HUES48 (cell line): ENCODE results near the gene RAB7A.
A peak's percentile ranks its signal among the peaks of the same experiment; 100 is the strongest.

Experiments used
- H3K27ac ChIP-seq: one replicate; pipeline ENCODE4 v1.7.0; 2013; ENCODE audit warnings: low read depth, low read length, inconsistent platforms
- H3K27me3 ChIP-seq: 2 replicates; pipeline ENCODE4 v1.6.1; 2013; ENCODE audit warnings: mild to moderate bottlenecking, low read length; ENCODE audit not compliant: control insufficient read depth, insufficient read depth
- H3K36me3 ChIP-seq: 2 replicates; pipeline ENCODE4 v1.6.1; 2013; ENCODE audit warnings: low read length; ENCODE audit not compliant: control insufficient read depth, insufficient read depth
- H3K4me1 ChIP-seq: 2 replicates; pipeline ENCODE4 v1.6.1; 2013; ENCODE audit warnings: mild to moderate bottlenecking, low read length; ENCODE audit not compliant: control insufficient read depth, insufficient read depth
- H3K4me3 ChIP-seq: 2 replicates; pipeline ENCODE4 v1.5.1; 2013; ENCODE audit warnings: mild to moderate bottlenecking, low read depth, low read length
- H3K9ac ChIP-seq: 2 replicates; pipeline ENCODE4 v1.6.1; 2013; ENCODE audit warnings: mild to moderate bottlenecking, low read depth, low read length, moderate library complexity
- H3K9me3 ChIP-seq: 2 replicates; pipeline ENCODE4 v1.6.1; 2013; ENCODE audit warnings: low read length; ENCODE audit not compliant: control insufficient read depth, insufficient read depth

Gene RAB7A

GRCh38 chr3:128788268-128788869 is 62.4 kb downstream of the RAB7A start:
- H3K27ac ChIP-seq, result no peak overlapping the region
- no peaks in the 10 kb centered on the region for H3K36me3 ChIP-seq
- no peak overlapping the region for H3K9ac ChIP-seq
- H3K27me3 ChIP-seq, result no peaks in the 10 kb centered on the region
- peaks cover 24% of the 10 kb centered on the region for H3K4me1 ChIP-seq
- H3K9me3 ChIP-seq, result no peaks in the 10 kb centered on the region
- H3K4me3 ChIP-seq, result no peak overlapping the region

- Histone ChIP-seq H3K27me3 (no peaks in the 10 kb centered on the region), H3K9ac (no peak overlapping the region), H3K27ac (peak overlapping the region; percentile 34), H3K4me3 (no peak overlapping the region), H3K36me3 (peaks cover 37% of the 10 kb centered on the region), H3K4me1 (no peaks in the 10 kb centered on the region), H3K9me3 (no peaks in the 10 kb centered on the region)
Measured at GRCh38 chr3:128794067-128794768, 68.2 kb downstream of the RAB7A start.

GRCh38 chr3:128794770-128795649 is 69.0 kb downstream of the RAB7A start:
- no peaks in the 10 kb centered on the region for H3K27me3 ChIP-seq
- no peak overlapping the region for H3K27ac ChIP-seq
- H3K36me3 ChIP-seq, result peaks cover 45% of the 10 kb centered on the region
- H3K9ac ChIP-seq, result no peak overlapping the region
- no peaks in the 10 kb centered on the region for H3K9me3 ChIP-seq
- H3K4me1 ChIP-seq, result no peaks in the 10 kb centered on the region
- H3K4me3 ChIP-seq, result no peak overlapping the region

- Histone ChIP-seq H3K27ac (no peak overlapping the region), H3K4me1 (peaks cover 10% of the 10 kb centered on the region), H3K4me3 (no peak overlapping the region), H3K9ac (no peak overlapping the region), H3K36me3 (peaks cover 64% of the 10 kb centered on the region), H3K9me3 (no peaks in the 10 kb centered on the region), H3K27me3 (no peaks in the 10 kb centered on the region)
Measured at GRCh38 chr3:128799653-128800052, 73.7 kb downstream of the RAB7A start.

- Histone ChIP-seq H3K4me3 (no peak overlapping the region), H3K36me3 (peaks cover 70% of the 10 kb centered on the region), H3K27me3 (no peaks in the 10 kb centered on the region), H3K9ac (no peak overlapping the region), H3K4me1 (peaks cover 10% of the 10 kb centered on the region), H3K27ac (no peak overlapping the region), H3K9me3 (no peaks in the 10 kb centered on the region)
Measured at GRCh38 chr3:128800241-128801187, 74.5 kb downstream of the RAB7A start.

GRCh38 chr3:128801779-128802380 is 75.9 kb downstream of the RAB7A start:
- Histone ChIP-seq H3K27me3 (no peaks in the 10 kb centered on the region), H3K9me3 (no peaks in the 10 kb centered on the region), H3K27ac (no peak overlapping the region), H3K9ac (no peak overlapping the region), H3K36me3 (peaks cover 73% of the 10 kb centered on the region), H3K4me1 (peaks cover 10% of the 10 kb centered on the region), H3K4me3 (no peak overlapping the region)

- Histone ChIP-seq H3K36me3 (peaks cover 70% of the 10 kb centered on the region), H3K27ac (peak overlapping the region; percentile 37), H3K4me1 (peaks cover 10% of the 10 kb centered on the region), H3K9ac (no peak overlapping the region), H3K27me3 (no peaks in the 10 kb centered on the region), H3K9me3 (no peaks in the 10 kb centered on the region), H3K4me3 (no peak overlapping the region)
Measured at GRCh38 chr3:128803307-128803706, 77.3 kb downstream of the RAB7A start.

GRCh38 chr3:128804017-128804810 is 78.2 kb downstream of the RAB7A start:
- no peaks in the 10 kb centered on the region for H3K9me3 ChIP-seq
- H3K36me3 ChIP-seq, result peaks cover 70% of the 10 kb centered on the region
- no peak overlapping the region for H3K4me3 ChIP-seq
- no peaks in the 10 kb centered on the region for H3K27me3 ChIP-seq
- peaks cover 10% of the 10 kb centered on the region for H3K4me1 ChIP-seq
- H3K27ac ChIP-seq, result peak overlapping the region; percentile 44
- no peak overlapping the region for H3K9ac ChIP-seq

GRCh38 chr3:128804811-128805155 is 78.8 kb downstream of the RAB7A start:
- peak overlapping the region; percentile 17 for H3K27ac ChIP-seq
- peaks cover 10% of the 10 kb centered on the region for H3K4me1 ChIP-seq
- H3K36me3 ChIP-seq, result peaks cover 70% of the 10 kb centered on the region
- H3K9me3 ChIP-seq, result no peaks in the 10 kb centered on the region
- no peaks in the 10 kb centered on the region for H3K27me3 ChIP-seq
- no peak overlapping the region for H3K9ac ChIP-seq
- no peak overlapping the region for H3K4me3 ChIP-seq
